ENCODE results near the gene RAB19.
"Not testable (repeated sequence)": the region's sequence is repeated elsewhere in the genome, so short reads cannot be mapped to it uniquely, and the experiment has no call there.

RAB19 gene

DNA sequence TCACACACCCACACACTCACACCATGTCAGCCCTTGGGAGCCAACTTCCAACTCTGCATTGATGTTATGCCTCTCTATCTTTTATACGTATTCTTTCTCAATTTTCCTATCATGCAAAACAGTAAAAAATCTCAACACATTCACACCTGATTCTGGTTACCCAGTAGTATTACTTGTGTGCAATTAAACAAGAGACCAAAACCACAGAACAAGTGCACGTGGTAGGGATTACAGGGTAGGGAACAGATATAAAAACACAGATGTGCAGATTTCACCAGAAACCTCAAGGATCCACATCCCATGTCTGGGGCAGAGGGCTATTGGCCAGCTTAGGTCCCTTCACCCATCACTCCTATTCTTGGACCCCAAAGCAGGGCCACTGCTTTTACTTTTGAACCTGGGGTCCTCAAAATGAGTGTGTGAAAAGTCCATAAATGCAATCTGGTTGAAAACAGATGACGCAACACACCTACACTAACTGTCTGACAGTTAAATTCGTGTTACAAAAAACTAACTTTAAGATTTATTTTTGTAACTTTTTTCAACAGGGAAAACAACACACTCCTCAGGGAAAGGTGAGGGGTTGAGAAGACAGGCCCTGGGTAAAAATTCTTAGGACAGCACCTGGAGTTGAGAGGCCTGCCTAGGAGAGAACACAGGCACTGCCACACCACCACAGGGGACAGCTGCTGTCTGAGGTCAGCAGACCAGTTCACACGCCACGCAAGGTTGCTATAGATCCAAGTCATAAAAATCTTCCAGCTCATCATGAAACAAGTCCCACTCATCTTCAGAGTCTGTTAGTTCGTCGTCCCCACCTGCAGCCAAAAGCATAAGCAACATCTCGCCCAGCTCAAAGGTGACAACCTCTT lies 50.2 kb downstream of the RAB19 start:
- not testable (repeated sequence) for DNase-seq

DNA sequence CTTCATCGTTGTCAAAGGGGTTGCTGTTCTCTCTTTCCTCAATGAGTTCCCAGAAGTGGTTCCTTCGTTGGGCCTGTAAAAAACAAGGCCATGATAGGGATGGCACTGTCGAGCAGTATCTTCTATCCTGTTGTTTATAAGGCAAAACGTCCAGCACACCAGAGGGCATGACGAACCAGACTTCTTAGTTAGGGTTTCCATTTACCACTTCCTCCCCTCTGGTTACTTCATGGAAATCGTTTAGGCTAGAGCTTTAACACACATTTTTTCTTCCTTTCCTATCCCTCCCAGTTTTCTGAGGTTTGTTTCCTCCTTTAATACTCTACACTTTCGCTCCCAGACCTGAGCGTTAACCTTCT lies 50.8 kb downstream of the RAB19 start:
- no peak for DNase-seq

DNA sequence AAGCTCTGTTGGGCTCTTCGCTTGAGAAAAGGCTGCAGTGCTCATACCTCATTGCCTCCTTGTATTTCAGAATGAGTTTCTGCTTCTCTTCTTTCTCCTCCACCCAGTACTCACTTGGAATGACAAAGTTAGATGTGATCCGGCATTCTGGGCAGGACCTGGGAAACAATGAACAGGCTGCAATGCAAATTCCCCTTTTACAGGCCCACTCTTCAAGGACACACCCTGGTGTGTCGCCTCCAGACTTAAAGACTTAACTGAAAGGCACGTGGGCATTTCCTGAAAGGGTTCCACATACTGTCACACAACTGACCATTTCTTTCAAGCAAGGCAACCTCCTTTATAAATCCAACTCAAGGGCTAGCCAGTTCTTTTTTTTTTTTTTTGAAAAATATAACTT lies 51.9 kb downstream of the RAB19 start:
- no peak for DNase-seq

DNA sequence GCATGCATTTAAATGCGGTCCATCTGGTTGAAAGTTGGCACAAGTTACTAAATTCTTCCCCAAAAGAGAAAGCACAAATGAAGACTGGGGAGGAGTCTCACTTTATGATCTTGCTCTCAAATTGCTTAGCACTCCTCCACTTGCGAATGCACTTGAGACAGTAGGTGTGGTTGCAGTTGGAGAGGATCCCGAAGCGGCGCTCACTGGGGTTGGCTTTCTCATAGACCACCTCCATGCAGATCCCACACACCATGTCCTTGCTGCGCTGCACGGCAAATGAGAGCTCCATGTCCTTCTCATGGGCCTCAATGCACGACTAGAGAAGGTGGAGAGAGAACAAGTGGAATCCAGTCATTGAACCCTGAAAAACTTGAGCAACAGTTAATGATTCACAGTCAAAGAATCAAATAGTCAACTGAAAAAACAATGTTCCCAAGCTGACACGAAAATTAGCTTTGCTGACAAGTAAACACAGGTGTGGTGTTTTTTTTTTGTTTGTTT lies 52.7 kb downstream of the RAB19 start:
- no peak for DNase-seq

DNA sequence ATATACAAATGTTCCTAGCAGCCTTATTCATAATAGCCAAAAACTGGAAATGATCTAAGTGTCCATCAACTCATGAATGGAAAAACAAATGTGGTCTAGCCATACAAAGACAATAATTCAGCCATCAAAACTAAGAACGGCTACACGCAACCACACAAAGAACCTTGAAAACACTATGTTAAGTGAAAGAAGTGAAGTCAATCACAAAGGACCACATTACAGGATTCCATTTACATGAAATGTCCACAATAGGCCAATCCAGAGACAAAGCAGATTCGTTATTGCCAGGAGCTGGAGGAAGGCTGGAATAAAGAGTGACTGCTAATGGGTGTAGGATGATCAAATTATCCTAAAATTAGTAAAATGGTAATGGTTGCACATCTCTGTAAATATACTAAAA lies 54.3 kb downstream of the RAB19 start:
- no peak for DNase-seq

DNA sequence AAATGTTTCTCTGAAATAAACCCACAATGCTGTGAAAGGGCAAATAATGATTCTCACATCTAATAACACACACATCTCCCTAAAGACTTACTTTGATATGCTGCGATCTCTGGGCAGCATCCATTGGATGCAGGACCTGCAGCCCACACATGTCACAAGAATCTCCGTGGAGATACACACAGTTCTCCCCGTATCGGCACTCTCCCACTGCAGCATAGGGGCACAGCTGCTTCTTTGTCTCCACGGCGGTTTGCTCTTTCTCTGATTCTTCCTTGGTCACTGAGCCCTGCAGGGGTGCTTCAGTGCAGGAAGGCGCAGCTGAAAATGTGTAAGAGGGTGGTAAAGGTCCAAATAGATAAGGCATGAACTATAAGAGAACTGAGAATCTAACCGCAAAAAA lies 55.1 kb downstream of the RAB19 start:
- DNase-seq, result no peak

DNA sequence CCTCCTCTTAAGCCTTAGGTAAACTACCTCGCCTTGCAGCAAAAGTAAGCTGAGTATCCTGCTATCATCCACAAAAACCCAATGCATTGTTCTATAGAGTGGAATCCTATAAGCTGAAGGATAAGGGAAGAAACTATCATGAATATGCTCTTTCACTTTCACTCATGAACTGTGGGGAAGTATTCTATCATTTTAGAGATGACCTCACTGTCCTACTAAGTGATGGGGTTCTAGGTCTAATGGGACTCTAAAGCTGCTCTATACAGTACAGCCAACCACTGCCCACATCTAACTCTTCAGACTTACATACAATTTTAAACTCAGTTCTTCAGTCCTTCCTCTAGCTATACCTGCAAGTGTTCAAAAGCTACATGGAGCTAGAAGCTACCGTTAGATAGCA lies 59.3 kb downstream of the RAB19 start:
- no peak for DNase-seq

DNA sequence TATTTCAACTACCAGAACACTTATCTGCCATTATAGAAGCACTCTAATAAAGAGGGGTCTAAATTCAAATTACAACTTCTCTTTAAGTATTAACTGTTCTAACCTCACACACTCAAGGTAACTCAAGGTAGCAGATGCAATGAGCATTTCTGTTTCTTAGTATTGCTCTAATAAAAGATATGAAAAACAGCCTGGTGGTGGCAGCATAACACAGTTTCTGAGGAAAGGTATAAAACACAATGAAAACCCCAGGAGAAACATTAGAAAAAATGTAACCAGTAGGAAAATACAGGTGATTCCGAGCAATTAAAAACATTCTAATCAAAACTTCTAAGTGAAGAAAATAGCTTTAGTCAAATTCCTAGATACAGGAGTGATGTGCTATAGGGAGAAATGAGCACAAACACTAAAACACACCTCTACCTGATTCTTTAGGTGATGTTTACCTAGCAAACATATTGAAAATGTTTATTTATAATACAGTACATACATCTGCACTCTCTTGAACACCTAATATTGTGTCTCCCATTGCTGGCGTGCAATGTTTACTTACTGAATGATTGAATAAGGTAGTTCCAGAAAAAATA lies 72.0 kb downstream of the RAB19 start:
- DNase-seq, result peak; percentile 44

DNA sequence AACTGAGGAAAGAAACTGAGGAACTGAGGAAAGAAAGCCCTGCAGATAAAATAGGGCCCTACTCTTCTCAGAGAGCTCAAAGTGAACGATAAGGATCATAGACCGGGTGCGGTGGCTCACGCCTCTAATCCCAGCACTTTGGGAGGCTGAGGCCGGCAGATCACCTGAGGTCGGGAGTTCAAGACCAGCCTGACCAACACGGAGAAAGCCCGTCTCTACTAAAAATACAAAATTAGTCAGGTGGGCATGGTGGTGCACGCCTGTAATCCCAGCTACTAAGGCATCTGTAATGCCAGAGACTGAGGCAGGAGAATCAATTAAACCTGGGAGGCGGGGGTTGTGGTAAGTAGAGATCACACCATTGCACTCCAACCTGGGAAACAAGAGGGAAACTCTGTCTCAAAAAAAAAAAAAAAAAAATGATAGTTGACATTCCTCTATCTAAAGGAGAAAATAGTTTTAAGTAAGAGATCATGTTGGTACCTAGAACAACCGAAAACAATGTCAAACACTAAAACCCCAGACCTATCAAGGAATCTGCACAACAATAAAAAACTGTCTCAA lies 72.9 kb downstream of the RAB19 start:
- no peak for DNase-seq
